ENCODE results near the gene BNC1.
"Not testable (repeated sequence)": the region's sequence is repeated elsewhere in the genome, so short reads cannot be mapped to it uniquely, and the experiment has no call there.

The BNC1 gene

GRCh38 chr15:83225449-83225848 lies 59.0 kb downstream of the BNC1 start:
- DNase-seq = no peak

- DNase-seq = not testable (repeated sequence)
Measured at GRCh38 chr15:83221781-83222180, 62.7 kb downstream of the BNC1 start.

- no peak for DNase-seq
Measured at GRCh38 chr15:83219026-83219425, 65.4 kb downstream of the BNC1 start.

- no peak for DNase-seq
Measured at GRCh38 chr15:83215306-83215705, 69.2 kb downstream of the BNC1 start.

GRCh38 chr15:83210619-83211018 lies 73.8 kb downstream of the BNC1 start:
- no peak for DNase-seq

- DNase-seq = no peak
Measured at GRCh38 chr15:83209333-83209732, 75.1 kb downstream of the BNC1 start.

GRCh38 chr15:83208367-83208661 lies 76.2 kb downstream of the BNC1 start:
- DNase-seq = no peak

GRCh38 chr15:83207660-83208366 lies 76.7 kb downstream of the BNC1 start, which contains the start of gene HDGFL3:
HDGFL3 (minus strand) TSS chr15:83207823; CDS start chr15:83207414, 409 bp downstream.
- peak; percentile 80 for DNase-seq

GRCh38 chr15:83207009-83207659 lies 77.3 kb downstream of the BNC1 start:
- DNase-seq = no peak

GRCh38 chr15:83206526-83207008 lies 77.9 kb downstream of the BNC1 start:
- peak; percentile 46 for DNase-seq
